DND-41 (cell line): ENCODE data around the gene ARHGEF2.

ENCODE experiments used
- CTCF ChIP-seq: IDR thresholded peaks from 2 replicates; pipeline ENCODE4 v1.5.1; 2012; ENCODE audit warnings: borderline replicate concordance, low read length, moderate library complexity, mild to moderate bottlenecking; ENCODE audit not compliant: poor library complexity, severe bottlenecking; ENCODE audit errors: extremely low read depth
- EZH2 ChIP-seq: IDR thresholded peaks from 3 replicates; pipeline ENCODE4 v1.6.1; 2012; ENCODE audit warnings: borderline replicate concordance, low read depth, mild to moderate bottlenecking, moderate library complexity, low read length, inconsistent platforms; ENCODE audit not compliant: severe bottlenecking

GRCh38 chr1:155974208-155975115 lies 3.9 kb downstream of the ARHGEF2 start:
- TF ChIP-seq CTCF (no peak), EZH2 (no peak)
